Duodenal mucosa (tissue), 2 donors: ENCODE measurements around the gene ASB6.
A peak's percentile ranks its signal among the peaks of the same experiment; 100 is the strongest.

Experiments used
- H3K27ac ChIP-seq: one replicate; pipeline ENCODE4 v1.7.0; 2013; ENCODE audit warnings: low read depth, low read length
- H3K27me3 ChIP-seq, 2 donors: one replicate each; pipeline ENCODE4 v1.7.0; 2013; ENCODE audit warnings: low read length in 2 of 2, control low read depth in 1 of 2; ENCODE audit not compliant: insufficient read depth in 2 of 2, control insufficient read depth in 1 of 2
- H3K36me3 ChIP-seq, 2 donors: one replicate each; pipeline ENCODE4 v1.7.0; 2013; ENCODE audit warnings: low read length in 2 of 2, control low read depth in 1 of 2; ENCODE audit not compliant: insufficient read depth in 2 of 2, control insufficient read depth in 1 of 2
- H3K4me1 ChIP-seq, 2 donors: one replicate each; pipeline ENCODE4 v1.7.0; 2013; ENCODE audit warnings: low read length in 2 of 2, control low read depth in 1 of 2; ENCODE audit not compliant: insufficient read depth in 2 of 2, control insufficient read depth in 1 of 2
- H3K4me3 ChIP-seq, 2 donors: one replicate each; pipeline ENCODE4 v1.7.0; 2013; ENCODE audit warnings: low read length in 2 of 2, low read depth in 1 of 2
- H3K9ac ChIP-seq, 2 donors: one replicate each; pipeline ENCODE4 v1.7.0; 2013; ENCODE audit warnings: low read length in 2 of 2, low read depth in 1 of 2
- H3K9me3 ChIP-seq, 2 donors: one replicate each; pipeline ENCODE4 v1.7.0; 2013; ENCODE audit warnings: low read length in 2 of 2, control low read depth in 1 of 2; ENCODE audit not compliant: control insufficient read depth in 1 of 2

The ASB6 gene

GRCh38 chr9:129610213-129610472 is 31.8 kb downstream of the ASB6 start:
- H3K9ac ChIP-seq, result peak overlapping the region; percentile 74 to 82
- H3K4me3 ChIP-seq, result peak overlapping the region; percentile 72 to 74

GRCh38 chr9:129609486-129610212 is 32.3 kb downstream of the ASB6 start:
- no peak overlapping the region for H3K27ac ChIP-seq
- peak overlapping the region; percentile 29 to 34 for H3K4me3 ChIP-seq
- peaks cover 22 to 35% of the 10 kb centered on the region in 2 donors for H3K4me1 ChIP-seq
- H3K36me3 ChIP-seq, result no peaks in the 10 kb centered on the region
- H3K9me3 ChIP-seq, result no peaks in the 10 kb centered on the region
- H3K27me3 ChIP-seq, result no peaks in the 10 kb centered on the region
- peak overlapping the region; percentile 25 to 74 for H3K9ac ChIP-seq

More at GRCh38 chr9:129610213-129610472, 31.8 kb downstream of the ASB6 start:
- Histone ChIP-seq H3K36me3 (no peaks in the 10 kb centered on the region), H3K27ac (peak overlapping the region; percentile 80), H3K4me1 (peaks cover 22 to 35% of the 10 kb centered on the region in 2 donors), H3K9me3 (no peaks in the 10 kb centered on the region), H3K27me3 (no peaks in the 10 kb centered on the region)

DNA sequence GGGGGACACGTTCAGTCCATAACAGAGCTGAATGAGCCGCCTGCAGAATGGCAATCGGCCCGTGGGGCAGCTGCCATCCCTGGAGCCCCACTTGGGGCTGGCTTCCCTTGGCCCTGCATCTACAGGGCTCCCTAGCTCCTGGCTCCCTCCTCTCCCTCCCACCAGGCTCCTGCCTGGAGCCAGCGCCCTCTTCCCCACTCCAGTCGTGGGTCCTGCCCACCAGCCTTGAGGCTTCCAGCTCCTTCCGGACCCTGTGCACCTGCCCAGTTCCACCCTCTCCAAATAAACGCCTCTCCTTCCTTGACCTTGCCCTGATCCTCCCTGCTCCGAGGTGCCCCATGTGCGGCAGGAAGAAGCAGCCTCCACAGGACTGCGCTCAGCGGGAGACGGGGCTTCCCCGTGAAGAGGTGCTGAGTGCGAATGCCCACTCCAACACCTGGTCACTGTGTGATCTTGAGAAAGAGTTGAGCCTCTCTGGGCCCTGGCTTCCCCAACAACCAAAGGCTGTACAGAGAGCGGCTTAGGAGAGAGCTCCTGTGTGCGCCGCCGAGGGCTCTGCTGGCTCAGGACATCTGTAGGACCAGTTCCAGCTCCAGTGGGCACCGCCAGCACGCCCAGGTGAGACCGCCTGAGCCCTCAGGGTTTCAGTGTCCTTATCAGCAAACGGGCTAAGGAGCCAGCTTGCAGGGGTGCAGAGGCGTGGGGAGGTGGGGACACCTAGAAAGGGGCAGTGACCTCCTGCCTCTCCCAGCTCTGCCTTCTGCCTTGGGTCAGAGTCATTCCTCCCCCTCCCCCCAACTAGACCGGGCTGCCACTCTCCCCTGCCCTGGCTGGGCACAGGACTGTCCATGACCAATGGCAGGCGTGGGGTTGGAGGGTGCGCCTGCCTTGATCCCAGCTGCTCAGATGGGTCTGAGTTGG is 33.1 kb downstream of the ASB6 start:
- H3K9ac ChIP-seq, result no peak overlapping the region
- no peaks in the 10 kb centered on the region for H3K9me3 ChIP-seq
- H3K27ac ChIP-seq, result peak overlapping the region; percentile 13
- no peak overlapping the region for H3K4me3 ChIP-seq
- H3K4me1 ChIP-seq, result peaks cover 22 to 35% of the 10 kb centered on the region in 2 donors
- H3K27me3 ChIP-seq, result no peaks in the 10 kb centered on the region
- no peaks in the 10 kb centered on the region for H3K36me3 ChIP-seq

GRCh38 chr9:129607027-129607387 is 34.9 kb downstream of the ASB6 start:
- Histone ChIP-seq H3K4me3 (no peak overlapping the region), H3K9me3 (no peaks in the 10 kb centered on the region), H3K27ac (peak overlapping the region; percentile 39), H3K27me3 (no peaks in the 10 kb centered on the region), H3K9ac (no peak overlapping the region), H3K36me3 (no peaks in the 10 kb centered on the region), H3K4me1 (peaks cover 22 to 35% of the 10 kb centered on the region in 2 donors)

- Histone ChIP-seq H3K9me3 (no peaks in the 10 kb centered on the region), H3K9ac (no peak overlapping the region), H3K4me1 (peaks cover 22 to 35% of the 10 kb centered on the region in 2 donors), H3K36me3 (no peaks in the 10 kb centered on the region), H3K27ac (peak overlapping the region; percentile 39), H3K4me3 (no peak overlapping the region), H3K27me3 (no peaks in the 10 kb centered on the region)
Observed at GRCh38 chr9:129606161-129607026, 35.6 kb downstream of the ASB6 start.

GRCh38 chr9:129604766-129605163 is 37.2 kb downstream of the ASB6 start:
- Histone ChIP-seq H3K9me3 (no peaks in the 10 kb centered on the region), H3K27ac (no peak overlapping the region), H3K27me3 (no peaks in the 10 kb centered on the region), H3K36me3 (no peaks in the 10 kb centered on the region), H3K4me1 (peaks cover 13 to 24% of the 10 kb centered on the region in 2 donors), H3K4me3 (no peak overlapping the region), H3K9ac (no peak overlapping the region)

DNA sequence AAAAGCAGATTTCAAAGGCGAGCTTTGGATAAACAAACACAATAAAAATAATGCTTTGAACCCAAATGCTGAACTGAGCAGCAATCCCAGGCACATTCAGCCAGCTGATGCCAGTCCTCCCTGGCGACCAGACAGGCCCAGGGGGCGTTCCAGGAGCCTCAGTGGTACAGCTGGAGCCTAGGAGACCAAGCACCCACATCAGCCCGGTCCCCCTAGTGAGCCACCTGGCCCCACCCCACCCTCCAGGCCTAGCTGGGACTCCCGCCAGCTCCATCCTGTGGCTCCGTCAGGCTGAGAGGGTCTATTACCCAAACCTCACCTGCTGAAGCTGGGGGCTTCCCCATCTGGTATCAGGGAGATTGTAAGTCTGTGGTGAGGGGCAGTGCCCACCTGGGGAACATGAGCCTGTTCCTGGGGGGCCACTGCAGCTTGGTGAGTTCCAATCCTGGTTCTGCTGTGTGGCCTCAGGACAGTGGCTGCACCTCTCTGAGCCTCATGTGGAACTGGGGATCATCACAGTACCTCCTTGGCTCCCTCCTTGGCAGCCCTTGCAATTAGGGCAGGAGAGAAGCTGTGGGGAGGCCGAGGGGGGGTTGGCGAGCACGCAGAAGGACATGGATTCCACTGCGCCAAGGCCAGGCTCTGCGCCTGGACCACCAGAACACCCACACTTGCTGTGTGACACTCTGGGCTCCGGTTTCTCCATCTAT is 37.7 kb downstream of the ASB6 start:
- H3K9ac ChIP-seq, result no peak overlapping the region
- no peak overlapping the region for H3K27ac ChIP-seq
- H3K9me3 ChIP-seq, result no peaks in the 10 kb centered on the region
- H3K36me3 ChIP-seq, result no peaks in the 10 kb centered on the region
- no peak overlapping the region for H3K4me3 ChIP-seq
- no peaks in the 10 kb centered on the region for H3K27me3 ChIP-seq
- H3K4me1 ChIP-seq, result peaks cover 9 to 21% of the 10 kb centered on the region in 2 donors

GRCh38 chr9:129602598-129603415 is 39.1 kb downstream of the ASB6 start:
- no peak overlapping the region for H3K27ac ChIP-seq
- H3K4me3 ChIP-seq, result no peak overlapping the region
- no peaks in the 10 kb centered on the region for H3K36me3 ChIP-seq
- H3K9me3 ChIP-seq, result no peaks in the 10 kb centered on the region
- H3K4me1 ChIP-seq, result peaks cover 15 to 20% of the 10 kb centered on the region in 2 donors
- no peaks in the 10 kb centered on the region for H3K27me3 ChIP-seq
- no peak overlapping the region for H3K9ac ChIP-seq

- H3K4me3 ChIP-seq, result no peak overlapping the region
- no peak overlapping the region for H3K27ac ChIP-seq
- H3K9me3 ChIP-seq, result no peaks in the 10 kb centered on the region
- no peak overlapping the region for H3K9ac ChIP-seq
- no peaks in the 10 kb centered on the region for H3K27me3 ChIP-seq
- H3K36me3 ChIP-seq, result no peaks in the 10 kb centered on the region
- peaks cover 11 to 20% of the 10 kb centered on the region in 2 donors for H3K4me1 ChIP-seq
Observed at GRCh38 chr9:129601082-129601674, 40.8 kb downstream of the ASB6 start.
